Kidney tubule cell (primary cell): ENCODE data around the gene PMP22.

Source experiments
- DNase-seq: peaks from one replicate; pipeline ENCODE4 v3.0.0-alpha.2; 2018; ENCODE audit warnings: low spot score

PMP22 gene

GRCh38 chr17:15265131-15265530 lies at the start of gene PMP22:
Gene PMP22, minus strand, starts transcription at chr17:15265326. Its CDS starts 4,599 bp downstream, at chr17:15260727.
- DNase-seq, result no peak

DNA sequence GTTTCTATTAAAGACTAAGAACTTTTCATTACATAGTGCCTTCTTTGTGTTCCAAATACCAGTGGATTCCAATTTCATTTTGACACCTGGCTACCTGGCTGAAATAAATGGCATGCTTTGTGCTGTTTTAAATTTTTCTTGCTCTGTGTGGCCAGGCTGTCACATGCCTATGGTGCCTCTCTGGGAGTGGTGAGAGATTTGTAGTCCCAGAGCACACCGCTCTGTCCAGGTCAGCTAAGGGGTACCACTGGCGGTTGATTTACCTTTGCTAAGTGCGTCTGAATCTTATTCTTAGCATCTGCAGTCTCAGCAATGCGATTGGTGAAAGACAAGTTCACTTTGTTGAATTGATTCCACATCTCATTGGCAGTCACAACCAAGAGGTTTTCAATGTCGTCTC lies 46.9 kb upstream of the PMP22 start:
- no peak for DNase-seq

DNA sequence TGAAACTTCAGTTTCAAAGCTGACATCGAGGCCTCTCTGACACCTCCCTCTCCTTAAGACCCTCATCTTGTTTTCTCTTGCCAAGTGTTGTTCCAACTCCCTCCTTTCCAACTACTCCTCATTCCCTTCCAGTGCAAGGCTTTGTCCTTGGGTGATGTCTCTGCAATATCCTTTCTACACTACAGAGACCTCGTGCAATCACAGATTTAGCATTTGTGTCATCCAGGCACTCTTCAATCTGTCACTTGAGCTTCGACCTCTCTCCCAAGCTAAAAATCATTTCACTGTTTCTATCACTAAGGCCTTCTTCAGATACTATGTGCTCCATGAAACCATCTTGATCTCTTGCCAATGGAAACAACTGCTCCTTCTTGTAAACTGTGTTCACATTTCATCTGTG lies 44.7 kb upstream of the PMP22 start:
- DNase-seq, result no peak

- DNase-seq, result no peak
Observed at GRCh38 chr17:15309236-15309635, 44.1 kb upstream of the PMP22 start.

- DNase-seq, result no peak
Observed at GRCh38 chr17:15308758-15309157, 43.6 kb upstream of the PMP22 start.

DNA sequence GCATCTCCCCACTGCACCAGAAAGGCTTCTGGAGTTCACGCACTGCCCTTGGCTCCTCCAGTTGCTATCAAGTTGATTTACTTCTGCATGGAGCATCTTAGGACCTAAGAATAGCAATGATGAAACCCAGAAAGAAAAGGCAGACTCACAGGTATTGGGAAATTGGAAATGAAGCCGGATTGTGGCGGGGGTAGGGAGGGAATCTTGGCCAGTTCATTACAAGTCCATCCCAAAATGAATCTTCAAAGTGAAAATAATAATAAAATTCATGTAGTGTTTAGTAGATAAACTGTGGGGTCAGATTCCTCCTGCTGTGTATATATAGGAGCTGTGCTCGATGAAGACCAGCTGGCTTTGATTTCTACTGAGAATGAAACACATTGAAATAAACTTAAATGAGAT lies 42.6 kb upstream of the PMP22 start:
- no peak for DNase-seq

DNA sequence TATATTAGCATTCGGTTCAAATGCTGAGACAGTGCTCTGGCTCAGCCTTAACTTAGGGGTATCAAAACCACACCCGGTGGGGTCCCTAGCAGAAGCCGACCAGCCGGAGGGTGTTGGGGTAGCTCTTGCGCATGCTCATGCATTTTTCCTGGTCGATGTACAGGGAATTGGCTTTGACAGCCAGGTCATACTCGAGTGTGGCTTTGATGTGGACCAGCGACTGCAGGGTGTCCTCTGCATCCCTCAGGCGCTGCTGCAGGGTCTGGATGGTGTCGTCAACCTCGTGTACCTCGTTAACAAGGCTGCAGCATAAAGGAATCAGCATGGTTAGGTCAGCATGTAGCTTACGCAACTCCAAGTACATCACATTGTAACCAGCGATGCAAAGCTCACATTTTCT lies 38.7 kb upstream of the PMP22 start:
- DNase-seq, result no peak

DNA sequence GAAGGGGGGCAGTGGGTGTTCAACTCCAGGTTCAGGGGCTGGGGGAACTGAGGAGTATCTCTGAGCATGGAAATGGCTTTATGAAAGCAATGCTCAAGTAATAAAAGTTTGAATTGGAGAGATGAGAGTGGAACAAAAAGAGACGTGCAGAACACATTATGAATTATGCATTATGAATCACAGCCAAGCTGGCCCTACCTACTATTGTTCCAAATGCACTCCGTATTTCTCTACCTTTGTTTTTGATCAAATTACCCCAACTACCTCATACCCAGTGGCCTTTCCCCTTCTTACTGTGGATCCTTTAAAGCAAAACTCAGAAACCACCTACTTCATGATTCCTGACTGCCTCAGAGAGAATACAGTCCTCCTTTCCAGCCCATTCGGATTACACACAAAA lies 38.1 kb upstream of the PMP22 start:
- DNase-seq, result no peak

DNA sequence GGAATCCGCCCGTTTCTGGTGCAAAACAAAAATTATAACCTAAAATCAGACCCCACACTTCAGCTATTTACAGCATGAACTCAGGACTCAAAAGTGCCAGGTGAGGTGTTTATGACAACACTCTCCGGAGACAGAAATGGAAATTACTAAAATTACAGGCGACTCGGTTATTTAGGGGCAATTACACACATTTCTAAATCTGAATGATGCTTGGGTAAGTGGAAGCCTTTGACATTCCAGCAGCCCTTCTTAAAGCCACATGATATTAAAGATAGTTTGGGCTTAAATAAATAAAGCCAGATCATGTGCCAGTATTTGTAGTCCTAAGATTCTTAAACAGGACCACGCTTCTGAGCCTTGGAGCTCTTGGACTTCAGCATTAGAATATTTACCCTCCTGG lies 36.7 kb upstream of the PMP22 start:
- DNase-seq, result no peak

- peak; percentile 82 for DNase-seq
Observed at GRCh38 chr17:15298176-15298575, 33.0 kb upstream of the PMP22 start.

DNA sequence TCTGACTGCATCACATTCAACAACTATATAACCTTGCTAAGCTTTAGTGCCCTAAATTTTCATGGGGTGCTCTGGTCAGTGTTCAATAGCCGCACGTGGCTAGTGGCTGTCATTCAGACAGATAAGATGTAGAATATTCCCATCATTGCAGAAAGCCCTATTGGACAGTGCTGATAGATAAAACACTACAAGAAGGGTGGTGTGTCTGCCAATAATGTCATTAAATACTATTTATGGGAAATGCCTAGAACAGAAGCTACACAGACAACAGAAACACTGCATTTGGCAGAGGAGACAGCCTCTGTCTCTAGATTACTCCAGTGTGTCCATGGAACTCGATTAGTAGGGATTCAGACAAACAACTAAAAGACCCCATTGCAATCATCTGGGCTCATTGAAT lies 28.4 kb upstream of the PMP22 start:
- DNase-seq, result no peak

DNA sequence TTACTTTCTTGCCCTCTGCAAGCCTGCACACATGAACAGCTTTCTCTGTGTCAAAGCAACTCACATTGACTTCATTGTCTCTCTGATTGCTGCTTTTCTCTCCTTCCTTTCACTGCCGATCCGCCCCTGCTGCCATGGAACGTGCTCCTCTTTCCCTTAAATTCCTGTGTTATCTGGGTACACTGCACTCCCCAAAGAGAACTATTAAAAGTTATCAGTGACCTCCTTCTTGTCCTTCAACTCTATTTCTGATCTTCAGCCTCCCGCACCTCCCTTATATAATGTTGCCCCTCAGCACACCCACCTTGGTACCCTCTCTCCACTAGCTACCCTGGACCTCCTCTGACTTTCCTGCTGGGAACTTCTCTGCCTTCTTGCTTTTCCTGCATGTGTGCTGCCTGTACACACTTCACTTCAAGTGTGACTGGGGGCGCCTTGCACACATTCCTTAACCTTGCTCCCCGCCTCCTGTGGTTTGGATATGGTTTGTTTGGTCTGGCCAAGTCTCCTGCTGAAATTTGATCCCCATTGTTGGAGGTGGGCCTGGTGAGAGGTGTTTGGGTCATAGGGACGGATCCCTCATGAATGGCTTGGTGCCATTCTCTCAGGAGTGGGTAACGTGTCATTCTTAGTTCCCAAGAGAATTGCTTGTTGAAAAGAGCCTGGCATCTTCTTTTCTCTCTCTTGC lies 26.7 kb upstream of the PMP22 start:
- DNase-seq, result peak; percentile 48

DNA sequence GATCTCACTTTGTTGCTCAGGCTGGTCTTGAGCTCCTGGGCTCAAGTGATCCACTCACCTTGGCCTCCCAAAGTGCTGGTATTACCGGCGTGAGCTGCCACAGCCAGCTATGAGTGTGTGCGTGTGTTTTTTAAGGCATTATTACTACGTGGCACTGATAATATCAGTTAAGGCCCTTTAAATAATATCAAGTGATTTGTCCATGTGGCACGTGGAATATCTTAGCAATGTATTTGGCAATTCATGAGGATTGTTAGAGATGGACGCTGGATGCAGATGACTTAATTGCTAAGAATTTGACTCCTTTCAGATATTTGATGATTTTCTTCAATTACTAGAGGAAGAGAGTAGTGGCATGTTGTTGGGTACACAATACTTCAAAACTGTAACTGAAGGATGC lies 25.5 kb upstream of the PMP22 start:
- DNase-seq, result no peak

DNA sequence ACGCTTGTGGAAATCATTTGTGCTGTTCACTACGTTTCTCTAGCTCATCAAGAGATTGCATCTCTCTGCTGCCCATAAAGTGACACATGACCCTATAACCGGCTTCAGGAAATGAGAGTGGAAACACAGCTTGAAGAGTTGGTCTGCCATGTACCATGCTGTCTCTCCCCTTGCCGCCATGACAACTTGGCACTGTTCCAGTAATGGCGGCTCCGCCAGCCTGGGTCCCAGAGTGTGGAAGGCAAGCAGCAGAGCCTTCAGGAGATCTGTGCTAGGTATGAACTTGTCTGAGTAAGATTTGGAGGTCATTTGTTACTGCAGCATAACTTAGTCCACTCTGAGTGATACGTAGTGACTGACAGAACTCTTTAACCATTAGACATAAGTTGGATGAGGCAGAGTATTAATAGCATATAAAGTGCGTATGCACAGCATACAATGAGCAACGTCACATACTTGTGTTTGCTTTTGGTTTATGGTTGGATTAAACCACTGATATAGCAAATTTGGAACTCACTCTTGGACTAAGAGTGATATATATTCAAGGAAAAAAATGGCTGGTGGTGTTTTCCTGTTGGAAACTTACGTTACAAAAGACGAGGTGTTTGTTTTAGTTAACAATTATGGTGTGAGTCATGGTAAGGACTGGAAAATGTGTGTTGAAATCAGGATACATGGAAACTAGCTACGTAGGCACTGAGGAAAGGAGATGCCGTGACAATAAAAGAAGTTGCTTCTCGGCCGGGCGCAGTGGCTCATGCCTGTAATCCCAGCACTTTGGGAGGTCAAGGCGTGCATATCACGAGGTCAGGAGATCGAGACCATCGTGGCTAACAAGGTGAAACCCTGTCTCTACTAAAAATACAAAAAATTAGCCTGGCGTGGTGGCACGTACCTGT lies 24.4 kb upstream of the PMP22 start:
- DNase-seq, result peak; percentile 22

GRCh38 chr17:15288859-15289258 lies 23.7 kb upstream of the PMP22 start:
- DNase-seq, result no peak

DNA sequence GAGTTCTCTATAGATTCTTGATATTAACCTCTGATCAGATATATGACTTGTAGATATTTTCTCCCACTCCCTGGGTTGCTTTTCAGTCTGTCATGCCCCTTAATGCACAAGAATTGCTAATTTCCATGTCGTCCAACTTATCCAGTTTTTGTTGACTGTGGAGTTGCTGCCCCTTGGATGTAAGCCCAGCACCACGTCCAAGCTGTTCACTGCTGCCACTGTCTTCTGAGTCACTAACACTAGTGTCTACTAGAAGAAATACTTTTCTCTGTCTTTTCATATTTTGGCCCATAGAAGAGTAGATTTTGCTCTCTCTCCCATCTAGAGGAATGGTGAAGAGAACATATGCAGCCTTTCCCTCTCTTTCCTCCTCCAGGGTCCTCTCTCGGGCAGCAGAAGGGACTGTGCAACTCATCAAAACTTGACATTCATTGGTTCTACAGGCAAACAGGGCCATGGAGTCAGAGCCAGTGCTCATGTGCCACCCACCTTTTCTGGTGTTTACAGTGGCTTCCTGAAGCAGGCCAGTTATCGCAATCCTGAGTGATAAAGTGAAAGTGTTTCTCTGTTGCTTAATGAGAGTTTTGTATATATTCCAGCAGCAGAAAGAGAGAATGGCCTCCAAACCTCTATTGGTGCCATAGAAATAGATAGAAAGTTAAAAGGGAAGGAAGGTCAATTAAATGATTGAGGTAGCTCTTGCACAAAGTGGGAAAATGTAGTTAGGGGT lies 22.6 kb upstream of the PMP22 start:
- DNase-seq, result no peak

DNA sequence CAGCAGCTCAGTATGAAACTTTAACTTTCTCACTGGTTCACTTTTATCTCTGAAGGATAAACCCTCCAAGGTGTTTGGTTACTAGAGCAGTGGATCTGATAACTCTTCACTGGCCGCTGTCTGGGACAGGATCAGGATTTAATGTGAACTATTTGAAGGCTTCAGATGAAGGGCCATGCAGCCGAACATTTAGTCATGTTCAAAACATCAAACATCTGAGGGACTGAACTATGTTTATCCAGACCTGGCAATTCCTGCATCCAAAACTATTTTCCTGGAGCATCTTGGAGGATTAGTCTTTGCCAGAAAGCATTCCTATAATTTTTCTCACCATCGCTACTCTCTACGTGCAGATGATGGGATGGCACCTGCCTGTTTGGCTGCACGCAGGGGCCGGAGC lies 20.3 kb upstream of the PMP22 start:
- no peak for DNase-seq

DNA sequence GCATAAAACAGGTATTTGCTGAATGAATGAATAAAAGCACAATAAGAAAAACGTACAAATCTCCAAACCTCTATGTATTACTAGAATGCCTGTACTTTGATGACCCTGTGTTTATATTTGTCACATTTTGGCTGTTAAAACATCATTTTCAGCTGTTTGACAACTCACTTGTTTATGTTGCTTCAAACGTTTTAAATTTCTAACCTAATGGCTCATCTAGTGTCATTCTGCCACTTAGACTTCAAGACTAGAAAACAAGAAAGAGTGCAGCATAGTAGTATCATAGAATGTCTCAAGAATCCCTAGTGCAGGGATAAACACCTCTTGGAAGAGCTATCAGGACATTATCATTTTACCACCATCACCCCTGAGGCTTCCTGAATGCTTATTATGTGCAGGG lies 19.4 kb upstream of the PMP22 start:
- DNase-seq, result no peak

- DNase-seq, result no peak
Observed at GRCh38 chr17:15284107-15284506, 19.0 kb upstream of the PMP22 start.

GRCh38 chr17:15281909-15282308 lies 16.8 kb upstream of the PMP22 start:
- DNase-seq, result no peak

DNA sequence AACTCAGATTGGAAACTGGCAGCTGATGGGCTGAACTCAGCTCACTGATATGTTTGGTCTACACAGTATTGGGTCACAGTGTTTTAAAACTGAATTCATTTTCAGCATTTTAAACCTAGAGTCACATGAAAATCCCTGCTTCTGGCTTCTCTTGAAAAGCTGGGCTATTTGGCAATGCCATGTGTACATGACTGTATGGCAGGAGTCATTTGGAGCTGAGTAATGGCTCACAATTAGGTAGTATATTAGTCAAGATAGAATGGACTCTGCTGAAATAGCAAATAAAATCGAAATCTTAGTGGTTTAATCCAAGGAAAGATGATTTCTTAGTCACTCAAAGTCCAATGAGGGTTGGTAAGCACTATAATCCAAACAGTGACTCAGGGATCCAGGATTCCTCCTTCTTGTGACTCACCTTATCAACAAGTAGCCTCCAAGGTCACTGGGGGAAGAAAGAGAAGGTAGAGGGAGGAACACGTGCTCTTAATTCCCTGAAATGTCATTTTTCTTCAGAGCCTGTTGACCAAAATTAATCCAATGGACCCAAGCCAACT lies 13.9 kb upstream of the PMP22 start:
- DNase-seq, result peak; percentile 94

DNA sequence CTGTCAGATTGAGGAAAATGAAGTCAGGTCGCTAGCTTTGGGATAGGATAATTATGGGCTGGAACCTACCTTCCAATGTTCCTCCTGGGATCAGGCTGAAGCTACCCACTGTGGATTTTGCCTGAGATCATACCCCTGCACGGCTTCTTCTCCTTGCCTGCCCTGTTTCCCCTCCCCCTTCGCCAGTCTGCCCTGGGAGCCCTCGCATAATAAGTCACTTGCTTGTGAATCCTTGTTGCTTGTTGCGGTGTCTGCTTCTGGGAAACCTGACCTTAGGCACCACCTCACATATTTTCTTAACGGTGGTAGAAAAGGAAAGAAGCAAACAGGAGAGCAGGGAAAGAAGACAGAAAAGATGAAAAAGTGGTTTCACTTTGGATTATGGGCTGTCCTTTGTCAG lies 13.3 kb upstream of the PMP22 start:
- peak; percentile 58 for DNase-seq

DNA sequence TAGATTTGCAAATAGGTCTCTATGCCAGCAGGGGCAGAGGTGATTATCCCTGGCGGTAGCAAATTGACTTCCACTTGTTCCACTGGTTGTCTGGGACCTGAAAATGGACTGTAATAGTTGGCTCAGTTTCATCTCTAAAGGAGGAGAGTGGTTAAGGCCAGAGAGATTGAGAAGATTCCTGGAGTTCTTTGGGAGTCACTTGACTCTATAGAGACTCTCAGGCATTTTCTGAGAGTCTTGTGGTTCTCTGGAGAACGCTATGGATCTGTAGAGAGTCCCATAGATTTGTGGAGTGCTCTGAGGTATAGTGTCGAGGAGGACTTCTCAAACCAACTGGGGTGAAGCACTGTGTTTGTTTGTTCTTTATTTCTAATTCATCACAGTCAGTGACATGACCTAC lies 8.9 kb upstream of the PMP22 start:
- DNase-seq, result no peak
